GM12892 (cell line): ENCODE measurements around the gene CANT1.

Source experiments
- DNase-seq: peaks from one replicate; pipeline ENCODE4 v3.0.0; 2011; ENCODE audit not compliant: insufficient read length
- FAIRE-seq: peaks from 2 replicates; lab custom pipeline; 2011; peaks lifted over from hg19 to GRCh38; lab: Jason Lieb, UNC
- POLR2A ChIP-seq: IDR thresholded peaks from 2 replicates; pipeline ENCODE4 v1.6.1; 2011; ENCODE audit warnings: low read depth, low read length, control low read depth
- POLR2AphosphoS5 ChIP-seq: IDR thresholded peaks from 2 replicates; pipeline ENCODE4 v1.6.1; 2011; ENCODE audit warnings: low read depth, low read length, control low read depth
- TAF1 ChIP-seq: IDR thresholded peaks from 2 replicates; pipeline ENCODE4 v1.6.1; 2011; ENCODE audit warnings: low read depth, mild to moderate bottlenecking, control low read depth, low read length, borderline replicate concordance

CANT1 gene

GRCh38 chr17:78997881-78998280, 11.7 kb downstream of the CANT1 start:
- no peak for DNase-seq
- FAIRE-seq: no peak
- TF ChIP-seq POLR2AphosphoS5: no peak
- TF ChIP-seq TAF1: no peak
- no peak for TF ChIP-seq POLR2A

- no peak for FAIRE-seq
- no peak for TF ChIP-seq POLR2A
- TF ChIP-seq POLR2AphosphoS5: no peak
- TF ChIP-seq TAF1: no peak
- no peak for DNase-seq
Measured at GRCh38 chr17:78997231-78997741, 12.3 kb downstream of the CANT1 start.

GRCh38 chr17:78996781-78997201, 12.8 kb downstream of the CANT1 start:
- FAIRE-seq (no peak), DNase-seq (no peak)

GRCh38 chr17:78995761-78996451, 13.7 kb downstream of the CANT1 start:
- no peak for DNase-seq
- FAIRE-seq: no peak
- TF ChIP-seq POLR2AphosphoS5: no peak
- no peak for TF ChIP-seq POLR2A
- no peak for TF ChIP-seq TAF1

More at GRCh38 chr17:78996781-78997201, 12.8 kb downstream of the CANT1 start:
- no peak for TF ChIP-seq TAF1
- TF ChIP-seq POLR2A: no peak
- no peak for TF ChIP-seq POLR2AphosphoS5

GRCh38 chr17:78995022-78995760, 14.4 kb downstream of the CANT1 start:
- TF ChIP-seq TAF1: no peak
- no peak for TF ChIP-seq POLR2AphosphoS5
- TF ChIP-seq POLR2A: no peak
- FAIRE-seq: no peak

GRCh38 chr17:78993981-78994671, 15.4 kb downstream of the CANT1 start:
- peak; percentile 26 for DNase-seq
- TF ChIP-seq TAF1 (no peak), POLR2A (no peak), POLR2AphosphoS5 (no peak)
- FAIRE-seq: no peak

More at GRCh38 chr17:78995022-78995760, 14.4 kb downstream of the CANT1 start:
- DNase-seq: no peak

GRCh38 chr17:78993241-78993956, 16.2 kb downstream of the CANT1 start:
- DNase-seq: peak; percentile 56
- TF ChIP-seq TAF1 (no peak), POLR2A (no peak), POLR2AphosphoS5 (no peak)
- FAIRE-seq: peak; percentile 56

- DNase-seq (no peak), FAIRE-seq (no peak)
Measured at GRCh38 chr17:78992542-78993212, 16.9 kb downstream of the CANT1 start.

GRCh38 chr17:78991906-78992532, 17.5 kb downstream of the CANT1 start:
- TF ChIP-seq POLR2AphosphoS5: no peak
- no peak for TF ChIP-seq TAF1
- no peak for TF ChIP-seq POLR2A
- no peak for FAIRE-seq
- DNase-seq: peak; percentile 5

More at GRCh38 chr17:78992542-78993212, 16.9 kb downstream of the CANT1 start:
- TF ChIP-seq POLR2A (no peak), TAF1 (no peak), POLR2AphosphoS5 (no peak)

GRCh38 chr17:78991017-78991738, 18.4 kb downstream of the CANT1 start:
- DNase-seq (no peak), FAIRE-seq (no peak)
- TF ChIP-seq POLR2AphosphoS5: no peak
- no peak for TF ChIP-seq POLR2A
- TF ChIP-seq TAF1: no peak
